Measurements from ENCODE around the gene OXT. TPM values are rescaled to one million over a fixed set of nuclear protein-coding genes. Genes with fewer than 3 reads are reported as not detected.
"Not testable (repeated sequence)": the region's sequence is repeated elsewhere in the genome, so short reads cannot be mapped to it uniquely, and the experiment has no call there.

OXT gene
- total RNA-seq, 2 donors from 2014 or later = not detected

- Histone ChIP-seq H3K4me3 (no peak overlapping the region), H3K4me1 (no peaks in the 10 kb centered on the region), H3K36me3 (no peaks in the 10 kb centered on the region), H3K27ac (no peak overlapping the region), H3K9me3 (no peaks in the 10 kb centered on the region), H3K9ac (ENCODE audit: low read depth in 2 of 2, low read length in 2 of 2) (no peak overlapping the region), H3K27me3 (no peaks in the 10 kb centered on the region)
- no peak for DNase-seq
- intact Hi-C loops (cut with DNase I) = no loop called here
- no peak for TF ChIP-seq CTCF (IDR thresholded peaks at IDR 0.05)
These were observed 11.9 kb upstream of the OXT start for GRCh38 chr20:3059489-3059888.

- H3K9ac ChIP-seq (ENCODE audit: low read depth in 2 of 2, low read length in 2 of 2); H3K36me3 ChIP-seq; H3K4me1 ChIP-seq; DNase-seq; H3K9me3 ChIP-seq; H3K27me3 ChIP-seq; intact Hi-C loops (cut with DNase I); H3K4me3 ChIP-seq; H3K27ac ChIP-seq: not testable (repeated sequence)
These were observed 7.3 kb upstream of the OXT start for GRCh38 chr20:3064119-3064518.

GRCh38 chr20:3067139-3068014 lies 4.0 kb upstream of the OXT start:
- no peak for DNase-seq
- H3K27ac ChIP-seq = no peak overlapping the region
- H3K36me3 ChIP-seq = no peaks in the 10 kb centered on the region
- no peak overlapping the region for H3K4me3 ChIP-seq
- no peak for TF ChIP-seq CTCF (IDR thresholded peaks at IDR 0.05)
- intact Hi-C loops (cut with DNase I) = no loop called here
- H3K9ac ChIP-seq (ENCODE audit: low read depth in 2 of 2, low read length in 2 of 2) = no peak overlapping the region
- H3K27me3 ChIP-seq = peaks cover 8% of the 10 kb centered on the region
- H3K9me3 ChIP-seq = no peaks in the 10 kb centered on the region
- peaks cover 10% of the 10 kb centered on the region for H3K4me1 ChIP-seq

GRCh38 chr20:3068075-3068474 lies 3.3 kb upstream of the OXT start:
- H3K9ac ChIP-seq (ENCODE audit: low read depth in 2 of 2, low read length in 2 of 2) = no peak overlapping the region
- H3K27ac ChIP-seq = no peak overlapping the region
- TF ChIP-seq CTCF (IDR thresholded peaks at IDR 0.05) = no peak
- H3K4me1 ChIP-seq = peaks cover 12% of the 10 kb centered on the region
- no peak overlapping the region for H3K4me3 ChIP-seq
- no peaks in the 10 kb centered on the region for H3K9me3 ChIP-seq
- intact Hi-C loops (cut with DNase I) = no loop called here
- peaks cover 8% of the 10 kb centered on the region for H3K27me3 ChIP-seq
- DNase-seq = no peak
- no peaks in the 10 kb centered on the region for H3K36me3 ChIP-seq

DNA sequence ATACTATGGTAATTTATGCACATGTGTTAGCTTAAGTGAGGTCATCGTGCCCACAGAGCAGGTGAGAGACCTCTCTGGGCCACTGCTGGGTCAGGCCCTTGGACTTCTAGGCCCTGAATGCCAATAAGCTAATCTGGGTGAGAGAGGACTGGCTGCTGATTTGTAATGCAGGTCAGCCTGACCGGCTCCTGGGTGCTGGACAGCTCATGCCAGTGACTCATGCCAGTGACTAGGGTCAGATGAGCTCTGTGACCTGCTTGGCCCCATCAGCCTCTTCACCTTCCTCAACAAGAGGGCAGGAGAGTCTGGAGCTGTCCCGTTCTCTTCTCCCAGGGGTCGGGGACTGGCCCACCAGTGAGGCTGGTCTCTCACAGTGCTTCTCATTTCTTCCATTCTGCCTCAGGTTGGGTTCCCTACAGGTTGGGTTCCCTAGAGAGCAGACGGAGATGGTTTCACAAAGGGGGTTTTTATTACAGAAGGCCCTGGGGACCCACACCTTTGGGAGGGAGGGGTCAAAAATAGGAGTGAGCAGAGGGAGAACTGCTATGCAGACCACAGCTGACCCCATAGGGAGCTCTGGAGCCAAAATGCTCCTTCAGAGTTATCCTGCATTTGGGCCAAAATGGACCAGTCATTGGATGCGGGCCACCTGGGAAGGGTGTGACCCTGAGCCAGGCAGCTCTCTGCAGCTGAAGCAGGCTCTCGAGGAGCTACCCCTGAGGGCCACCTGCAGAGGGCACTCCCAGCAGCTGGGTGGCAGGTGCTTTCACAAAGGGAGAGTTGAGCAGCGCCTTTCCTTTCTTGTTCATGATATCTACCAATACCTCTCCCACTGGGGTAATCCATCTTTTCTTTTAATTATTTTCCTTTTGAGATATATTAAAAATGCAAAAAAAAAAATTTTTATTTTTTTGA lies 2.2 kb upstream of the OXT start:
- Histone ChIP-seq H3K36me3 (no peaks in the 10 kb centered on the region), H3K9me3 (no peaks in the 10 kb centered on the region), H3K27ac (no peak overlapping the region), H3K4me3 (no peak overlapping the region), H3K27me3 (peaks cover 8% of the 10 kb centered on the region), H3K9ac (ENCODE audit: low read depth in 2 of 2, low read length in 2 of 2) (no peak overlapping the region), H3K4me1 (peaks cover 12% of the 10 kb centered on the region)
- intact Hi-C loops (cut with DNase I) = no loop called here
- TF ChIP-seq CTCF (IDR thresholded peaks at IDR 0.05) = no peak
- no peak for DNase-seq
